NOMO-1 treated with dmso at 0.1 percent for 144 hours (cell line): ENCODE results near the gene NRM.
"Not testable (repeated sequence)": the region's sequence is repeated elsewhere in the genome, so short reads cannot be mapped to it uniquely, and the experiment has no call there.

Experiments used
- DNase-seq: peaks from one replicate; lab custom pipeline; 2025; ENCODE audit not compliant: unreplicated experiment; lab: John Stamatoyannopoulos, UW

Gene NRM

GRCh38 chr6:30720738-30721197 lies 30.0 kb upstream of the NRM start:
- peak; percentile 73 for DNase-seq

GRCh38 chr6:30719791-30720737 lies 29.3 kb upstream of the NRM start, which contains the start of gene TUBB:
Gene TUBB (plus strand): TSS chr6:30720352. CDS start chr6:30720507, 155 bp downstream.
- peak; percentile 97 for DNase-seq

- DNase-seq = no peak
Observed at GRCh38 chr6:30719356-30719755, 28.6 kb upstream of the NRM start.

DNA sequence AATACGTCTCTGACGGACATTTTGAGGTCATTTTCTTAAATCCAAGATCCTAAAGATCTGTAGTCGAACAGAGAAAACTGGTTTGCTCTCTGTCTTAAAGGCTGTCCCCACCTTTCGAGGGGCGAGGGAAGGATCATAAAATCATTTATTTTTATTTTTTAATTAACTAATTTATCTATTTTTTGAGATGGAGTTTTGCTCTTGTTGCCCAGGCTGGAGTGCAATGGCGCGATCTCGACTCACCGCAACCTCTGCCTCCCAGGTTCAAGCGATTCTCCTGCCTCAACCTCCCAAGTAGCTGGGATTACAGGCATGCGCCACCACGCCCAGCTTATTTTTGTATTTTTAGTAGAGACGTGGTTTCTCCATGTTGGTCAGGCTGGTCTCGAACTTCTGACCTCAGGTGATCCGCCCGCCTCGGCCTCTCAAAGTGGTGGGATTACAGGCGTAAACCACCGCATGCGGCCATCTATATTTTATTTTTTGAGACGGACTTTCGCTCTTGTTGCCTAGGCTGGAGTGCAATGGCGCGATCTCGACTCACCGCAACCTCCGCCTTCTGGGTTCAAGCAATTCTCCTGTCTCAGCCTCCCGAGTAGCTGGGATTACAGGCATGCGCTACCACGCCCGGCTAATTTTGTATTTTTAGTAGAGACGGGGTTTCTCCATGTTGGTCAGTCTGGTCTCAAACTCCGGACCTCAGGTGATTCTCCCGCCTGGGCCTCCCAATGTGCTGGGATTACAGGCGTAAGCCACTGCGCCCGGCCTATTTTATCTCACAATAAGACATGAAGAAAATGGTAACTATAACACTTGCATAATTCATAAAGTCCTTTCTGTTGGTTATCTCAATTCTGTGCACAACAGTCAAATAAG lies 27.3 kb upstream of the NRM start:
- not testable (repeated sequence) for DNase-seq

DNA sequence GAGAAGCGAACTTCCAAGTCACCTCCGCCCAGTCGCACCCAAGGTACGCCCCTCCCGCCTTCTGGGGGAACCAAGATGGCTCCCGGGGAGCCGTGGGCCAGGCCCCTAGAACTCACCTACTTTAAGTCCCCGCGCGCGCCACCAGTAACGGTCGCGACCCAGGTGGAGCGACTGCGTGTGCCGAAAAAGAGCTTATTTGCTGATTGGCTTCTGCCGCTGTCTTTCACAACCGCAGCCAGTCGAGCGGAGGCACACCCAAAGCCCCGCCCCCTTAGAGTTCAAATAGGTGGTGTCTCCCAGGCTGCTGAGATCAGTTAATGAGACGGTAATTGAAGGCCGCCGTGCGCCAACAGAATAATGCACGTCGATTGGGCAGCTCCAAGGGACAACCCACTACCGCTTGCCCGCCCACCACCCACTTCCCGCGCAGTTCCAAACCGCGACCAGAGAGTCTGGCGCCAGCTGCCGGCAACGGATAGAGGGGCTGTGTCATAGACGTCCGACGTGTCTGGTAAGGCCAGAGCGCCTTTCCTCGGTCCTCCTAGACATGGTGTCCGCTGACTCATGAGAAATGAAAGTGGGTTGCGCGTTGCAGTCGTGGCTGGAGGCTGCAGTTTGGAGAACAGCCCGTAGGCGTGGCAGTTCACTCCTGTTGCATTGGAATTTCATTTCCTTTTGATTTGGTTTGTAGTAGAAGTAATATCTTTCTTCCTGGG lies 26.5 kb upstream of the NRM start, which contains the start of gene MDC1:
Gene MDC1, minus strand, starts transcription at position 153 of the 716 bp plus-strand sequence. CDS start 2,106 bp downstream, outside the sequence.
- DNase-seq = peak; percentile 100

GRCh38 chr6:30716879-30717128 lies 26.0 kb upstream of the NRM start:
- no peak for DNase-seq

- no peak for DNase-seq
Observed at GRCh38 chr6:30714263-30714662, 23.5 kb upstream of the NRM start.

GRCh38 chr6:30712441-30712945 lies 21.7 kb upstream of the NRM start:
- no peak for DNase-seq

DNA sequence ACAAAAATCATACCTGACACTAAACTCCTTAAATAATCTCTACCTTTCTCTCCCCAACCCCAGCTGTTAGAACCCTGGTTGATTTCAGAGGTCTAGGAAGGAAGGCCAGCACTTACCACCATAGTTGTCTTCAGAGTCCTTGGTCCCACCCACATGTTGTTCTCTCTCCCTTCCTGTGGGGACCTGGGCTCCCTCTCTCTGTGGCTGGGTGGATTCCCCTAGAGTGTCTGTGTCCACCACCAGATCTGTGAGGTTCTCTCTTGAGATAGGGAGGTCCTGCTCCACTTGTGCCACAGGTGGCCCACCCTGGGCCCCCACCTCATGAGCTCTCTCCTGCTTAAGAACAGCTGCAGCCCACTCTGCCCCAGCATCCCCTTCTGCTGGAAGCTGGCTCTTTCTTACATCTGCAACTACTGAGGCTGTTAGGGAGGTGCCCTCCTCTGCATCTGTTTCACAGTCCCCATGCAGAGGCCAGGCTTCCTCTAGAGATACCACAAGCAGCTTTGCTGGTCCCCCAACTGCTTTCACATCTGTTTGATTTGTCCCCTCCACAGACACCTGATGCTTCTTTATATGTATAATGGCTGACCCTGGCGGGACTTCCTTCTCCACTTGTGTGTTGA lies 21.1 kb upstream of the NRM start:
- DNase-seq = no peak

DNA sequence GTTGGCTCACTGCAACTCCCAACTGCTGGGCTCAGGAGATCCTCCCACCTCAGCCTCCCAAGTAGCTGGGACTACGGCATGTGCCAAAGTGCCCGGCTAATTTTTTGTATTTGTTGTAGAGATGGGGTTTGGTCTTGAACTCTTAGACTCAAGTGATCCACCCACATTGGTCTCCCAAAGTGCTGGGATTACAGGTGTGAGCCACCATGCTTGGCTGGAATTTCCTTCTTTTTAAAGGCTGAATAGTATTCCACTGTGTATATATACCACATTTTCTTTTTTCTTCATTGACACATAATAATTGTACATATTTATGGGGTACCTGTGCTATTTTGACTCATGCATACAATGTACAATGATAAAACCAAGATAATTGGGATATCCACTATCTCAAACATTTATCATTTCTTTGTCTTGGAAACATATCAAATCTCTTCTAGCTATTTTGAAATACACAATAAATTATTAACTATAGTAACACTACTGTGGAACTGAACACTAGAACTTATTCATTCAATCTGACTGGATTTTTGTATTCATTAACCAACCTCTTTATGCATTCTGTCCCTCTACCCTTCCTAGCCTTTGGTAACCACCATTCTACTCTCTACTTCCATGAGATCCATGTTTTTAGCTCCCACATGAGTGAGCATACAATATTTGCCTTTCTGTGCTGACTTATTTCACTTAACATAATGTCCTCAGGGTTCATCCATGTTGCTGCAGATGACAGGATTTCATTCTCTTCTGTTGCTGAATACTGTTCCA lies 18.5 kb upstream of the NRM start:
- DNase-seq = no peak

GRCh38 chr6:30707281-30707850 lies 16.6 kb upstream of the NRM start:
- DNase-seq = no peak

GRCh38 chr6:30705620-30706019 lies 14.8 kb upstream of the NRM start:
- no peak for DNase-seq

DNA sequence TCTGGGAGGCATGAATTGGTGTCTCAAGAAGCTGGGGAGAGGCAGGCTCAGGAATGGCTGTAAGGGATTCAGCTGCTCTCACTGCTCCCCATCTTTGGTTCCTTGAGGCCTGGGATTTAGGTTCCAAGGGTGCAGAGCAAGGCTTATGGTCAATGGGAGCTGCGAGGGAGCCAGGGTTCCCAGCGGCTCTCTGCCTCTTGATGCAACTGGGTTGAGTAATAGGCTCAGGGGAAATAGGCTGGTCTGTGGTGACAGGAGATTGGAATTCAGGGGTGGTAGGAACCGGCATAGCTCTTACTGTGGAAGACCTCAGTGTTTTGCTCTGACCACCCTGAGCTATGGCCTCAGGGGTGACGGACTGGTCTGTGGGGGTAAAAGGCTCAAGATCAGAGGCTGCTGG lies 13.0 kb upstream of the NRM start:
- no peak for DNase-seq

- no peak for DNase-seq
Observed at GRCh38 chr6:30703011-30703410, 12.2 kb upstream of the NRM start.

- DNase-seq = no peak
Observed at GRCh38 chr6:30700340-30700739, 9.6 kb upstream of the NRM start.

GRCh38 chr6:30696432-30696831 lies 5.6 kb upstream of the NRM start:
- DNase-seq = no peak

DNA sequence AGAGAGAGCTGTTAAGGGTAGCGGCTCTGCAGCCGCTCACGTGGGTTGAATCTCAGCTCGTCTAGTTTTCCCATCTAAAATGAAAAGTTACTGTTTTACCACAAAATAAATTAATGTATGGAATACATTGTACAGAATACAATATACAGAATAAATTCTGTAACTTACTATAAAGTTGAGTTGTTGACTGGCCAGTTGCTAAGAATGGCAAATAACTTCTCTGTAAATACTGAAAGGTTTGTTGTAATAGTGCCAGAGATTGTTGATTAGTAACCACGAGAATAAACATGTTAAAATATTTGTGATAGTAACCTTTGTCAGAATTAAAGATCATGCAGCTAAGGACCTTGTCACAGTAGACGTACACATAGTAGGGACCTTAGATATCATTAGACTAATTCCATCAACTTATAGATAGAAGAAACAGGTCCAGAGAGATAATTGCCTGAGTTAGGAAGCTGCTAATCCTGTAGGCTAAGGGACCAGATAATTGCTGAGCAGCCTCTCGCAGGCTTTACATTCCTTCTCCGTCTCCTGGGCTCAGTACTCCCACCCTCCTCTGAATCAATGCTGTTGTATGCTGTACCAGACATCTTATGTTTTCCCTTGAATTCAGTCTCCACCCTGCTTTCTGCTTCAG lies 544 bp upstream of the NRM start:
- no peak for DNase-seq

DNA sequence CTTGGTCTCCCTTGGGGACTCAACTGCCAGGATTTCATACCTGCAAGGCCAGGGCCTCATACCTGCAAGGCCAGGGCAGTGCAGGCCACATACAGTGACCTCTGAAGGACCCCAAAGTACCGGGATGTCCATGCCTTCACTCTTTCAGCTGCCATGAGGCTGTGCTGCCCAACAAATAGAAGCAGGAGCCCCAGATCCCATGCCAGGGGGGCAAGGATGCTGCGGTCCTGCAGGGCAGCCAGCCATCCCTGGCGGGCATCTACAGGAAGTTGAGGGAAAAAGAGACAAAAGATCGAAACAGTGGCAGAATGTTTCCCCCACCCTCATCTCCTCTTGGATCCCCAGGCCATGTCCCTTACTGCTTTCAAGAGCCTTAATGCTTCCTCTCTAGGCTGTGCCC lies 799 bp downstream of the NRM start:
- no peak for DNase-seq
